K562 (cell line): ENCODE data around the gene TMEM61. TPM values are rescaled to one million over a fixed set of nuclear protein-coding genes. Genes with fewer than 3 reads are reported as not detected.

Source experiments
- CBX3 ChIP-seq, 2 experiments: IDR thresholded peaks; 1 replicate in 1 of 2; 2 replicates in 1 of 2; pipeline ENCODE4 v1.6.1; 2012; ENCODE audit warnings: inconsistent platforms in 2 of 2, low read length in 2 of 2, borderline replicate concordance in 1 of 2, control low read depth in 1 of 2
- CCNT2 ChIP-seq: IDR thresholded peaks from 2 replicates; pipeline ENCODE4 v1.6.1; 2011; ENCODE audit warnings: borderline replicate concordance, low read depth, mild to moderate bottlenecking, moderate library complexity, mixed read lengths, low read length; ENCODE audit not compliant: insufficient read length; ENCODE audit errors: extremely low read depth
- DPF2 ChIP-seq: fragments of 450-650 bp; IDR thresholded peaks from 2 replicates; pipeline ENCODE4 v1.6.1; 2016
- E2F4 ChIP-seq: sonication (generic); formaldehyde crosslinking; IDR thresholded peaks from 2 replicates; pipeline ENCODE4 v1.8.0; 2022; ENCODE audit warnings: mild to moderate bottlenecking, low read depth, missing genetic modification reagents
- FOS ChIP-seq: IDR thresholded peaks from 3 replicates; pipeline ENCODE4 v1.6.1; 2011; ENCODE audit not compliant: insufficient read length; ENCODE audit errors: extremely low read depth
- HMG20B ChIP-seq: fragments of 250-450 bp; sonication (Bioruptor Pico); IDR thresholded peaks from 2 replicates; pipeline ENCODE4 v1.5.0; 2021; ENCODE audit warnings: mild to moderate bottlenecking
- HMGXB4 ChIP-seq: sonication (generic); formaldehyde crosslinking; IDR thresholded peaks from 2 replicates; pipeline ENCODE4 v1.8.1; 2023; ENCODE audit warnings: mild to moderate bottlenecking, missing genetic modification reagents
- HNRNPH1 ChIP-seq: fragments of 200-400 bp; formaldehyde crosslinking; optimal IDR thresholded peaks from 2 replicates; pipeline ENCODE3; 2017; ENCODE audit warnings: low read depth, mild to moderate bottlenecking, low read length, moderate library complexity
- ILF3 ChIP-seq: fragments of 450-650 bp; IDR thresholded peaks from 2 replicates; pipeline ENCODE4 v1.6.1; 2018; ENCODE audit warnings: antibody characterized with exemption, mild to moderate bottlenecking, moderate library complexity, borderline replicate concordance
- JUNB ChIP-seq: fragments of 450-650 bp; formaldehyde crosslinking; conservative IDR thresholded peaks from 2 replicates; pipeline ENCODE4 v1.4.0; 2020; ENCODE audit warnings: mild to moderate bottlenecking
- JUND ChIP-seq, 2 experiments: IDR thresholded peaks; 2 replicates in 1 of 2; 3 replicates in 1 of 2; pipeline ENCODE4 v1.6.1; 2011; ENCODE audit warnings: borderline replicate concordance in 2 of 2, low read depth in 2 of 2, low read length in 2 of 2, improper control_type of control experiment in 1 of 2, missing biosample characterization in 1 of 2, missing genetic modification characterization in 1 of 2, missing genetic modification reagents in 1 of 2
- MEIS2 ChIP-seq: fragments of 450-650 bp; IDR thresholded peaks from 2 replicates; pipeline ENCODE4 v1.6.1; 2014; ENCODE audit warnings: mild to moderate bottlenecking; ENCODE audit not compliant: partially characterized antibody
- MITF ChIP-seq: IDR thresholded peaks from 2 replicates; pipeline ENCODE4 v1.6.1; 2014; ENCODE audit warnings: antibody characterized with exemption
- TEAD4 ChIP-seq, 2 experiments: sonication (generic) in 1 of 2; formaldehyde crosslinking in 1 of 2; IDR thresholded peaks; 2 replicates each; pipeline versions ENCODE4 v1.6.1 to v1.8.0; 2012 to 2022; ENCODE audit warnings: borderline replicate concordance in 1 of 2, inconsistent platforms in 1 of 2, low read length in 1 of 2, mild to moderate bottlenecking in 1 of 2, missing genetic modification reagents in 1 of 2
- ZBTB7A ChIP-seq: IDR thresholded peaks from 2 replicates; pipeline ENCODE4 v1.6.1; 2011; ENCODE audit warnings: low read depth, mild to moderate bottlenecking, low read length, moderate library complexity, borderline replicate concordance; ENCODE audit not compliant: control insufficient read depth
- ZFPM2 ChIP-seq: fragments of 250-450 bp; sonication (Bioruptor Pico); IDR thresholded peaks from 2 replicates; pipeline ENCODE4 v1.5.1; 2022; ENCODE audit warnings: mild to moderate bottlenecking
- ZNF232 ChIP-seq: sonication (generic); formaldehyde crosslinking; IDR thresholded peaks from 2 replicates; pipeline ENCODE4 v1.8.0; 2022; ENCODE audit warnings: mild to moderate bottlenecking, missing genetic modification reagents
- ZNF592 ChIP-seq: fragments of 450-650 bp; IDR thresholded peaks from 2 replicates; pipeline ENCODE4 v1.6.1; 2017; ENCODE audit warnings: antibody characterized with exemption, mild to moderate bottlenecking
- polyA plus RNA-seq, 8 experiments: library from polyadenylated mRNA; depleted of rRNA in 4 of 8; stranded (reverse) in 5 of 8; unstranded in 3 of 8; fragments of >200 nt; fragmentation: Nextera tagmentation in 2 of 8; fragmentation: Illumina TruSeq in 1 of 8; extraction: Ambion mirVana in 2 of 8; extraction: Trizol in 1 of 8; gene quantifications; 2 replicates each; pipeline versions ENCODE4 v1.2.1 to v1.2.3, GENCODE V29; 2011 to 2014; ENCODE audit warnings: inconsistent platforms in 1 of 8, missing spikeins in 1 of 8
- total RNA-seq, 7 experiments: library from RNA; depleted of rRNA in 6 of 7; stranded (reverse); fragments of >200 nt in 6 of 7; fragmentation: Illumina TruSeq in 2 of 7; extraction: Trizol in 2 of 7; gene quantifications; 2 replicates each; pipeline versions ENCODE4 v1.2.1 to v1.2.3, GENCODE V29; 2011 to 2021; ENCODE audit warnings: low replicate concordance in 1 of 7

The TMEM61 gene
- total and polyA plus RNA-seq, 9 of the 15 experiments (the other 6 are each of a cell fraction or from before 2014, with no cell fraction given): not detected

GRCh38 chr1:55039342-55040082 is 59.1 kb downstream of the TMEM61 start, which contains the start of gene PCSK9 (continued):
- peak; percentile 69; the same call in 1 of the 2 replicates for TF ChIP-seq ZNF592
- TF ChIP-seq TEAD4 (IDR thresholded peaks at IDR 0.05; ENCODE audit: low read length): no peak
- TF ChIP-seq TEAD4 (CRISPR knock-in tag; IDR thresholded peaks at IDR 0.05; ENCODE audit: borderline replicate concordance): no peak
- no peak for TF ChIP-seq ZFPM2 (CRISPR knock-in tag)
- TF ChIP-seq MITF: no peak
- peak; percentile 71 for TF ChIP-seq CCNT2
- TF ChIP-seq E2F4 (CRISPR knock-in tag): no peak
- peak; percentile 20; the same call in 1 of the 2 replicates for TF ChIP-seq ZNF232
- TF ChIP-seq HNRNPH1: no peak
- TF ChIP-seq MEIS2: no peak
- TF ChIP-seq DPF2: no peak; the same call in 1 of the 2 replicates
- 0 out of 2 replicates have a peak, but pooled peaks have one; percentile 11 for TF ChIP-seq ZBTB7A
- TF ChIP-seq ILF3: no peak
- TF ChIP-seq CBX3 (IDR thresholded peaks at IDR 0.05; ENCODE audit: borderline replicate concordance in 1 of 2, low read length in 2 of 2): no peak
- TF ChIP-seq HMGXB4 (CRISPR knock-in tag): no peak
- peak; percentile 60 for TF ChIP-seq JUND (IDR thresholded peaks at IDR 0.05; ENCODE audit: borderline replicate concordance, low read depth, low read length)
- no peak for TF ChIP-seq JUND (tag; IDR thresholded peaks at IDR 0.05; ENCODE audit: borderline replicate concordance, low read depth, low read length)
- TF ChIP-seq JUNB (CRISPR knock-in tag): no peak
- no peak for TF ChIP-seq FOS
- TF ChIP-seq HMG20B (CRISPR knock-in tag): no peak
